Measurements from ENCODE around the gene GRK1. TPM values are rescaled to one million over a fixed set of nuclear protein-coding genes. Genes with fewer than 3 reads are reported as not detected.
A peak's percentile ranks its signal among the peaks of the same experiment; 100 is the strongest.

GRK1 gene
- total and polyA plus RNA-seq, 2 of the 8 experiments (the other 6 are each of a cell fraction or from before 2014, with no cell fraction given), result 0.12 TPM; not detected in 1

DNA sequence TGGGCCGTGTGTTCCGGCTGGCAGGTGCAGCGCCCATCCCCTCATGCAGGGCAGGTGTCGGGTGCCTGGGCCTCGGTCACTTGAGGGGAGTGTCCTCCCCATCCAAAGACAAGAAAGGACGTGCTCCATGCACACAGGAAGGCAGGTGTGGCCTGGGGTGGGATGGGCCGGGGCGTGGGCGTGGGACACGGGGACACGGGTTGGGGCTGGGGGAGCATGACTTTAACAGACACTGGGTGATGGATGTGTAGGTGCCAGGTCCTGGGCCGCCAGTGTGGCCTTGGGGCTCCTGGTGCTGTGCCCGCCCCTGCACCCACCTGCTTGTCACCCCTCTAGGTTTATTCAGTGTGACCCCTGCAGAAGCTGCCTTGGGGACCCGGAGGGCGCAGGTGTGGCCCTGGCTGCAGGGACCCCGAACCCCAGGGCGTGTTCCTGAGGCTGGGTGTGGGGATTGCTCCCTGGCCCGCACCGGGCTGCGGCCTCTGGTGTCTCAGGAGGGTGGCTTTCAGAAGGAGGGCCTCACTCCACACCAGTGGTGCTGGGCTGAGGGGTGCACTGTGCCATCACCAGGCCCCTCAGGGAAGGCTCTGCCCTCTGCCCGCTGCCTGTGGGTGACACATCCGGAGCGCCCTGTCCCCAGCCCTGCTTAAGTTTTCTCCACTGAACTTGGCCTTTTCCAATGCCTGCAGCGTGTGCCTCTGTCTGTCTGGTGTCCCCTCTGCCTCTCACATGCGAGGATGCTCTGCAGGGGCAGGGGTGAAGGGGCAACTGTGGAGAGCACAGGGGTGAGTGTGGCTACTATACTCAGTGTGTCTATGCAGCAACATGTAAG, 97.2 kb downstream of the GRK1 start:
- no peak overlapping the region for H2AK5ac ChIP-seq (ENCODE audit: low read depth, low read length)
- WGBS, 2 experiments (ENCODE audit: extremely low coverage in 1 of 2, insufficient coverage in 1 of 2, insufficient read length in 1 of 2, insufficient replicate concordance in 2 of 2, low coverage in 1 of 2, low lambda C conversion rate in 2 of 2, missing lambda C conversion rate in 1 of 2), result 88% methylated on average over 13 of the region's 25 CpGs; no CpG with 5 or more reads in 1 of the 2 experiments
- POLR2A ChIA-PET (ENCODE audit: partially characterized antibody), result interaction anchor here (1.0 kb wide), 1 partner anchor 137 kb away, joined by 3 read pairs; no protein-coding TSS in a partner anchor

More for the DNA sequence above, 97.2 kb downstream of the GRK1 start:
- Histone ChIP-seq H3K56ac (replicated peaks; ENCODE audit: insufficient read length, low read depth, low read length) (no peak overlapping the region), H3K9me3 (ENCODE audit: insufficient read depth in 2 of 2, low read depth in 1 of 2, low read length in 1 of 2) (no peaks in the 10 kb centered on the region), H3K79me1 (ENCODE audit: low read depth, low read length) (no peaks in the 10 kb centered on the region), H2AFZ (ENCODE audit: low read length) (no peak overlapping the region), H3K36me3 (ENCODE audit: control insufficient read depth in 2 of 4, insufficient read depth in 4 of 4, low read length in 3 of 4) (no peaks in the 10 kb centered on the region), H3K18ac (ENCODE audit: extremely low read depth, low read length) (no peak overlapping the region), H3K4me3 (ENCODE audit: extremely low read depth in 1 of 4, insufficient read depth in 2 of 4, low read depth in 3 of 4, low read length in 4 of 4) (no peak overlapping the region), H3K79me2 (ENCODE audit: control insufficient read depth in 1 of 2, insufficient read depth in 2 of 2, low read length in 2 of 2) (no peaks in the 10 kb centered on the region), H2BK120ac (replicated peaks; ENCODE audit: low read depth, low read length) (no peak overlapping the region), H4K91ac (replicated peaks; ENCODE audit: insufficient read length, low read length) (no peak overlapping the region), H4K8ac (ENCODE audit: extremely low read depth, insufficient read depth, low read length) (no peak overlapping the region), H2BK15ac (ENCODE audit: low read length) (no peak overlapping the region), H2BK5ac (ENCODE audit: low read depth, low read length) (no peak overlapping the region), H3K27me3 (replicated peaks in 1 of 4; ENCODE audit: control insufficient read depth in 3 of 4, extremely low read depth in 1 of 4, insufficient read depth in 3 of 4, low read length in 3 of 4) (peaks cover 2 to 21% (median 19%) of the 10 kb centered on the region in 4 experiments), H2BK12ac (ENCODE audit: low read depth, low read length) (no peak overlapping the region), H3K9ac (replicated peaks in 1 of 4; ENCODE audit: extremely low read depth in 1 of 4, low read depth in 3 of 4, low read length in 3 of 4) (no peak overlapping the region; a peak in 1 of 7 replicates), H4K20me1 (replicated peaks in 1 of 2; ENCODE audit: control insufficient read depth in 1 of 2, insufficient read depth in 2 of 2, low read length in 2 of 2) (peaks cover 0 to 2% of the 10 kb centered on the region in 2 experiments), H4K5ac (ENCODE audit: insufficient read length, low read depth, low read length) (no peak overlapping the region), H3K27ac (ENCODE audit: low read depth, low read length) (no peak overlapping the region), H3K4me2 (ENCODE audit: insufficient read depth in 1 of 2, low read depth in 2 of 2, low read length in 2 of 2) (no peak overlapping the region), H3K23ac (ENCODE audit: insufficient read length) (no peak overlapping the region), H3K4me1 (replicated peaks in 1 of 4; ENCODE audit: control insufficient read depth in 3 of 4, insufficient read depth in 4 of 4, low read length in 3 of 4) (peaks cover 0 to 6% (median 3%) of the 10 kb centered on the region in 4 experiments; a peak in 2 of 7 replicates), H3K14ac (ENCODE audit: insufficient read length) (no peak overlapping the region), H3K4ac (replicated peaks; ENCODE audit: insufficient read length, low read depth, low read length) (no peak overlapping the region), H2BK20ac (ENCODE audit: low read length) (no peak overlapping the region; the same call in 1 of the 2 replicates), H3K23me2 (ENCODE audit: low read depth, low read length) (peaks cover 11% of the 10 kb centered on the region; the same call in 1 of the 2 replicates)
- no peak for DNase-seq (ENCODE audit: low read depth in 1 of 2, low spot score in 2 of 2)
- CTCF ChIA-PET (ENCODE audit: partially characterized antibody), result no interaction called here
- FAIRE-seq, result no peak
- no peak for TF ChIP-seq BACH1 (IDR thresholded peaks at IDR 0.05; ENCODE audit: low read length)
- TF ChIP-seq, protein P1, sequence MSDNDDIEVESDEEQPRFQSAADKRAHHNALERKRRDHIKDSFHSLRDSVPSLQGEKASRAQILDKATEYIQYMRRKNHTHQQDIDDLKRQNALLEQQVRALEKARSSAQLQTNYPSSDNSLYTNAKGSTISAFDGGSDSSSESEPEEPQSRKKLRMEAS (IDR thresholded peaks at IDR 0.05), result peak; percentile 42; the same call in 1 of the 2 replicates
- no peak for TF ChIP-seq EP300 (IDR thresholded peaks at IDR 0.05; ENCODE audit: borderline replicate concordance in 1 of 2, low read depth in 2 of 2, low read length in 2 of 2)
- TF ChIP-seq JUND (IDR thresholded peaks at IDR 0.05; ENCODE audit: low read length), result no peak
